Thyroid gland (tissue), 4 donors: Measurements from ENCODE around the gene RPS27L. TPM values are rescaled to one million over a fixed set of nuclear protein-coding genes. Genes with fewer than 3 reads are reported as not detected.
"Not testable (repeated sequence)": the region's sequence is repeated elsewhere in the genome, so short reads cannot be mapped to it uniquely, and the experiment has no call there.

Experiments used
- DNase-seq, 2 donors: peaks; one replicate each; pipeline ENCODE4 v3.0.0-alpha.2; 2019
- H3K27ac ChIP-seq, 3 donors: fragments of 200-600 bp; sonication (generic); 1 replicate in 2 of 3; 2 replicates in 1 of 3; pipeline ENCODE4 v1.5.1; 2016 to 2019; ENCODE audit warnings: mild to moderate bottlenecking in 1 of 3, moderate library complexity in 1 of 3
- H3K27me3 ChIP-seq: fragments of 200-600 bp; sonication (generic); one replicate; pipeline ENCODE4 v1.5.1; 2019
- H3K36me3 ChIP-seq, 2 donors: fragments of 200-600 bp; sonication (generic); one replicate each; pipeline ENCODE4 v1.5.1; 2016 to 2019
- H3K4me1 ChIP-seq, 2 donors: fragments of 200-600 bp; sonication (generic); one replicate each; pipeline ENCODE4 v1.5.1; 2017 to 2019
- H3K4me3 ChIP-seq, 3 donors: fragments of 200-600 bp; sonication (generic); replicated peaks in 1 of 3; 1 replicate in 2 of 3; 2 replicates in 1 of 3; pipeline ENCODE4 v1.5.1; 2016; ENCODE audit warnings: mild to moderate bottlenecking in 1 of 3
- H3K9me3 ChIP-seq: fragments of 200-600 bp; sonication (generic); one replicate; pipeline ENCODE4 v1.5.1; 2017
- CTCF ChIP-seq, 6 experiments: fragments of 200-600 bp in 3 of 6; fragments of 450-650 bp in 3 of 6; sonication (generic) in 3 of 6; IDR thresholded peaks; one replicate each; pipeline ENCODE4 v1.5.1; 2016 to 2019; ENCODE audit warnings: antibody characterized with exemption in 6 of 6, mild to moderate bottlenecking in 2 of 6, inconsistent platforms in 1 of 6, moderate library complexity in 1 of 6
- POLR2A ChIP-seq, 2 donors: fragments of 450-650 bp; IDR thresholded peaks; one replicate each; pipeline ENCODE4 v1.6.1; 2017; ENCODE audit warnings: antibody characterized with exemption in 2 of 2, mild to moderate bottlenecking in 2 of 2, moderate library complexity in 1 of 2
- WGBS, 2 donors: methylation state at CpG; one replicate each; pipeline ENCODE4 v1.1.5; 2017; 5-methylcytosine and 5-hydroxymethylcytosine counted together
- intact Hi-C: fragments of 100-400 bp; cut with DNase I; formaldehyde crosslinking; loops from one replicate; pipeline ENCODE4 v1.15.1; 2023
- total RNA-seq, 4 donors: library from RNA; depleted of rRNA; stranded (reverse); fragments of >200 nt; gene quantifications; one replicate each; pipeline ENCODE4 v1.2.3, GENCODE V29; 2016

The RPS27L gene
- total RNA-seq, 4 donors from 2014 or later: 38.6 to 126 (median 88.9) TPM

GRCh38 chr15:63107895-63108546 is 49.3 kb downstream of the RPS27L start:
- no peak for DNase-seq
- whole genome bisulfite sequencing, 2 donors: 48 to 57% methylated on average over 9 of the region's 9 CpGs
- intact Hi-C loops: no loop called here
- H3K36me3 ChIP-seq: no peaks in the 10 kb centered on the region
- no peaks in the 10 kb centered on the region for H3K27me3 ChIP-seq
- H3K9me3 ChIP-seq: no peaks in the 10 kb centered on the region
- no peak overlapping the region for H3K27ac ChIP-seq
- H3K4me3 ChIP-seq: no peak overlapping the region
- H3K4me1 ChIP-seq: no peaks in the 10 kb centered on the region
- TF ChIP-seq CTCF (IDR thresholded peaks at IDR 0.05) (no peak), POLR2A (IDR thresholded peaks at IDR 0.05) (no peak)

GRCh38 chr15:63105354-63105753 is 51.9 kb downstream of the RPS27L start:
- DNase-seq, H3K4me3 ChIP-seq, intact Hi-C loops, H3K9me3 ChIP-seq, H3K36me3 ChIP-seq, H3K27ac ChIP-seq, H3K27me3 ChIP-seq, H3K4me1 ChIP-seq: not testable (repeated sequence)
- 68 to 72% methylated on average over 8 of the region's 8 CpGs for WGBS, 2 donors

GRCh38 chr15:63104727-63105126 is 52.5 kb downstream of the RPS27L start:
- H3K36me3 ChIP-seq: no peaks in the 10 kb centered on the region
- WGBS, 2 donors: 72 to 78% methylated on average over 7 of the region's 7 CpGs
- no peak overlapping the region for H3K27ac ChIP-seq
- no peaks in the 10 kb centered on the region for H3K9me3 ChIP-seq
- H3K27me3 ChIP-seq: no peaks in the 10 kb centered on the region
- TF ChIP-seq POLR2A (IDR thresholded peaks at IDR 0.05) (no peak), CTCF (IDR thresholded peaks at IDR 0.05) (no peak)
- intact Hi-C loops: no loop called here
- no peak overlapping the region for H3K4me3 ChIP-seq
- DNase-seq: no peak
- no peaks in the 10 kb centered on the region for H3K4me1 ChIP-seq

GRCh38 chr15:63103416-63103815 is 53.9 kb downstream of the RPS27L start:
- TF ChIP-seq CTCF (IDR thresholded peaks at IDR 0.05): no peak
- TF ChIP-seq POLR2A (IDR thresholded peaks at IDR 0.05): no peak
- H3K4me1 ChIP-seq: no peaks in the 10 kb centered on the region
- no peaks in the 10 kb centered on the region for H3K9me3 ChIP-seq
- no peak for DNase-seq
- WGBS, 2 donors: 85 to 90% methylated on average over 3 of the region's 3 CpGs
- no peak overlapping the region for H3K4me3 ChIP-seq
- H3K27ac ChIP-seq: no peak overlapping the region
- intact Hi-C loops: no loop called here
- no peaks in the 10 kb centered on the region for H3K36me3 ChIP-seq
- H3K27me3 ChIP-seq: no peaks in the 10 kb centered on the region

- WGBS, 2 donors: 68 to 91% methylated on average over 4 to 5 of the region's 5 CpGs
- H3K4me3 ChIP-seq, H3K9me3 ChIP-seq, DNase-seq, intact Hi-C loops, H3K27me3 ChIP-seq, H3K27ac ChIP-seq, H3K36me3 ChIP-seq, H3K4me1 ChIP-seq: not testable (repeated sequence)
These were observed 57.7 kb downstream of the RPS27L start for GRCh38 chr15:63099581-63099980.

GRCh38 chr15:63098901-63099300 is 58.4 kb downstream of the RPS27L start:
- 86 to 94% methylated on average over 5 to 8 of the region's 33 CpGs for WGBS, 2 donors
- intact Hi-C loops, DNase-seq: not testable (repeated sequence)

More at GRCh38 chr15:63098901-63099300, 58.4 kb downstream of the RPS27L start:
- not testable (repeated sequence) for H3K36me3 ChIP-seq, H3K4me1 ChIP-seq, H3K27me3 ChIP-seq, H3K9me3 ChIP-seq, H3K27ac ChIP-seq, H3K4me3 ChIP-seq

Other genes with a start within 250 kb of the RPS27L start
- 100 to 1,000 TPM; 116 to 307 (median 226) TPM for gene TPM1, start 114.7 kb downstream of the RPS27L start, total RNA-seq
- gene LACTB, start 35.6 kb downstream of the RPS27L start, total RNA-seq: 10 to 100 TPM in 3 of 4 donors, 1 to 10 TPM in 1; 8.9 to 25.9 (median 12.1) TPM
- gene RAB8B, start 32.1 kb upstream of the RPS27L start, total RNA-seq: 10 to 100 TPM; 17.6 to 36.0 (median 22.1) TPM
- gene APH1B, start 120.1 kb upstream of the RPS27L start, total RNA-seq: 10 to 100 TPM; 22.9 to 35.3 (median 27.8) TPM
- 10 to 100 TPM in 1 of 4 donors, 1 to 10 TPM in 2, under 1 TPM in 1; 0.33 to 21.9 (median 4.3) TPM for gene CA12, start 224.4 kb upstream of the RPS27L start, total RNA-seq